HepG2 (cell line): Measurements from ENCODE around the gene BLVRA. TPM values are rescaled to one million over a fixed set of nuclear protein-coding genes. Genes with fewer than 3 reads are reported as not detected.
A peak's percentile ranks its signal among the peaks of the same experiment; 100 is the strongest.

Experiments
- CCAR2 ChIP-seq: fragments of 200-400 bp; formaldehyde crosslinking; optimal IDR thresholded peaks from 2 replicates; pipeline ENCODE3; 2018; ENCODE audit warnings: low read depth, mild to moderate bottlenecking, low read length, moderate library complexity
- CENPX ChIP-seq: sonication (generic); formaldehyde crosslinking; IDR thresholded peaks from 2 replicates; pipeline ENCODE4 v1.9.0; 2021; ENCODE audit warnings: mild to moderate bottlenecking, missing genetic modification reagents, moderate library complexity
- GFI1 ChIP-seq: sonication (generic); formaldehyde crosslinking; IDR thresholded peaks from 2 replicates; pipeline ENCODE4 v1.5.0; 2020; ENCODE audit warnings: missing genetic modification reagents, mild to moderate bottlenecking, borderline replicate concordance
- HOXA9 ChIP-seq: sonication (generic); formaldehyde crosslinking; IDR thresholded peaks from 2 replicates; pipeline ENCODE4 v1.8.1; 2022; ENCODE audit warnings: missing genetic modification reagents, mild to moderate bottlenecking, moderate library complexity, borderline replicate concordance
- KDM6A ChIP-seq: IDR thresholded peaks from 2 replicates; pipeline ENCODE4 v1.6.1; 2016; ENCODE audit warnings: low read depth
- KLF15 ChIP-seq: sonication (generic); formaldehyde crosslinking; IDR thresholded peaks from 2 replicates; pipeline ENCODE4 v1.8.1; 2023; ENCODE audit warnings: borderline replicate concordance, mild to moderate bottlenecking, inconsistent platforms, missing genetic modification reagents, mixed read lengths
- KLF6 ChIP-seq: IDR thresholded peaks from 2 replicates; pipeline ENCODE4 v1.8.0; 2016; ENCODE audit warnings: missing biosample characterization, missing genetic modification reagents
- MEIS2 ChIP-seq: sonication (generic); formaldehyde crosslinking; IDR thresholded peaks from 2 replicates; pipeline ENCODE4 v1.9.0; 2021; ENCODE audit warnings: mild to moderate bottlenecking, missing genetic modification reagents
- NR1H2 ChIP-seq: sonication (generic); formaldehyde crosslinking; IDR thresholded peaks from 2 replicates; pipeline ENCODE4 v1.8.1; 2022; ENCODE audit warnings: low read depth, missing genetic modification reagents, borderline replicate concordance
- RFXAP ChIP-seq: sonication (generic); formaldehyde crosslinking; IDR thresholded peaks from 2 replicates; pipeline ENCODE4 v1.4.0; 2020; ENCODE audit warnings: missing genetic modification reagents, borderline replicate concordance
- ZMYM2 ChIP-seq: sonication (generic); formaldehyde crosslinking; IDR thresholded peaks from 2 replicates; pipeline ENCODE4 v1.8.0; 2022; ENCODE audit warnings: mild to moderate bottlenecking, missing genetic modification reagents
- ZNF292 ChIP-seq: sonication (generic); formaldehyde crosslinking; IDR thresholded peaks from 2 replicates; pipeline ENCODE4 v1.8.1; 2022; ENCODE audit warnings: mild to moderate bottlenecking, low read depth, missing genetic modification reagents, borderline replicate concordance
- ZNF562 ChIP-seq: sonication (generic); formaldehyde crosslinking; IDR thresholded peaks from 2 replicates; pipeline ENCODE4 v1.8.0; 2022; ENCODE audit warnings: missing genetic modification reagents, borderline replicate concordance
- ZNF616 ChIP-seq: sonication (generic); formaldehyde crosslinking; IDR thresholded peaks from 2 replicates; pipeline ENCODE4 v1.5.0; 2020; ENCODE audit warnings: low read depth, mild to moderate bottlenecking, missing genetic modification reagents
- ZNF674 ChIP-seq: sonication (generic); formaldehyde crosslinking; IDR thresholded peaks from 2 replicates; pipeline ENCODE4 v1.5.0; 2020; ENCODE audit warnings: low read depth, mild to moderate bottlenecking, missing genetic modification reagents
- ZNF850 ChIP-seq: sonication (generic); formaldehyde crosslinking; conservative IDR thresholded peaks from 2 replicates; pipeline ENCODE4 v1.9.0; 2021; ENCODE audit warnings: mild to moderate bottlenecking, missing genetic modification reagents
- ZSCAN30 ChIP-seq: sonication (generic); formaldehyde crosslinking; IDR thresholded peaks from 2 replicates; pipeline ENCODE4 v1.5.0; 2020; ENCODE audit warnings: mild to moderate bottlenecking, missing genetic modification reagents
- polyA plus RNA-seq, 8 experiments: library from polyadenylated mRNA; depleted of rRNA in 3 of 8; stranded (reverse) in 7 of 8; unstranded in 1 of 8; fragments of >200 nt; fragmentation: Illumina TruSeq in 4 of 8; extraction: Trizol in 4 of 8; gene quantifications; 2 replicates each; pipeline versions ENCODE4 v1.2.1 to v1.2.3, GENCODE V29; 2011 to 2016; ENCODE audit warnings: low read depth in 4 of 8, missing spikeins in 1 of 8, mixed read lengths in 1 of 8; ENCODE audit not compliant: insufficient read depth in 1 of 8
- total RNA-seq, 5 experiments: library from RNA; depleted of rRNA; stranded (reverse); fragments of >200 nt; fragmentation: Illumina TruSeq; extraction: Trizol; gene quantifications; 2 replicates each; pipeline ENCODE4 v1.2.3, GENCODE V29; 2016; ENCODE audit warnings: low read depth in 1 of 5
- TF ChIP-seq, protein P1 (sequence below): sonication (generic); formaldehyde crosslinking; IDR thresholded peaks from 2 replicates; pipeline ENCODE4 v1.5.0; 2020; ENCODE audit warnings: missing genetic modification reagents, mild to moderate bottlenecking, borderline replicate concordance
- TF ChIP-seq, protein P2 (sequence below): sonication (generic); formaldehyde crosslinking; IDR thresholded peaks from 2 replicates; pipeline ENCODE4 v1.9.0; 2022; ENCODE audit warnings: low read depth, missing genetic modification reagents
- TF ChIP-seq, protein P3 (sequence below): sonication (generic); formaldehyde crosslinking; IDR thresholded peaks from 2 replicates; pipeline ENCODE4 v1.4.0; 2020; ENCODE audit warnings: missing genetic modification reagents, borderline replicate concordance
- TF ChIP-seq, protein P4 (sequence below): sonication (generic); formaldehyde crosslinking; IDR thresholded peaks from 2 replicates; pipeline ENCODE4 v1.4.0; 2020; ENCODE audit warnings: mild to moderate bottlenecking, missing genetic modification reagents

The BLVRA gene
- total and polyA plus RNA-seq, 2 of the 13 experiments (the other 11 are each of a cell fraction or from before 2014, with no cell fraction given): 39.2 to 64.2 TPM

DNA sequence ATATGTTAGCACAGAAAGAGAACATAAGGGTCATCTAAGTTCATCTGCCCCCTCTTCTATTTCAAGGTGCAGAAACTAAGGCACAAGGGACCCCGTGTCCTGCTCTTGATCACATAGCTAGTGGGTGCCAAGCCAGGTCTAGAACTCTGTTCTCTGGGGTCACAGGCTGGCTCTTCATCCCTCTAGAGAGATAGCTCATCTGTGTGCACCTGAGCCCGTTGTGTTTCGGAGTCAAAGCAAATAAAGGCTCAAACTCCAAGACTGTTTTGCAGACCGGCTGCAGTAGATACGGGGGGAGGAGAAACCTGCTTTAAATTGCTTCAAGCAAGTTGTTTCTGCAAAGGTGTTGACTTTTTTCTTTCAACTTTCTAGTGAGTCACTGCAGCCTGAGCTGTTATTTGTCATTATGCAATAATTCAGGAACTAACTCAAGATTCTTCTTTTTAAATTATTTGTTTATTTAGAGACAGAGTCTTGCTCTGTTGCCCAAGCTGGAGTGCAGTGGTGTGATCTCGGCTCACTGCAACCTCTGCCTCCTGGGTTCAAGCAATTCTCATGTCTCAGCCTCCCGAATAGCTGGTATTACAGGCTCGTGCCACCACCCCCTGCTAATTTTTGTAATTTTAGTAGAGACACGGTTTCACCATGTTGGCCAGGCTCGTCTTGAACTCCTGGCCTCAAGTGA is 6.5 kb downstream of the BLVRA start (continued):
- TF ChIP-seq, protein P1, sequence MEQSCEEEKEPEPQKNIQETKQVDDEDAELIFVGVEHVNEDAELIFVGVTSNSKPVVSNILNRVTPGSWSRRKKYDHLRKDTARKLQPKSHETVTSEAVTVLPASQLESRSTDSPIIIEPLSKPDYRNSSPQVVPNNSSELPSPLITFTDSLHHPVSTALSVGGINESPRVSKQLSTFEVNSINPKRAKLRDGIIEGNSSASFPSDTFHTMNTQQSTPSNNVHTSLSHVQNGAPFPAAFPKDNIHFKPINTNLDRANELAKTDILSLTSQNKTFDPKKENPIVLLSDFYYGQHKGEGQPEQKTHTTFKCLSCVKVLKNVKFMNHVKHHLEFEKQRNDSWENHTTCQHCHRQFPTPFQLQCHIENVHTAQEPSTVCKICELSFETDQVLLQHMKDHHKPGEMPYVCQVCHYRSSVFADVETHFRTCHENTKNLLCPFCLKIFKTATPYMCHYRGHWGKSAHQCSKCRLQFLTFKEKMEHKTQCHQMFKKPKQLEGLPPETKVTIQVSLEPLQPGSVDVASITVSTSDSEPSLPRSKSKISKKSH (CRISPR knock-in tag): no peak
- TF ChIP-seq ZNF292 (CRISPR knock-in tag) (no peak), KLF15 (CRISPR knock-in tag) (no peak), MEIS2 (CRISPR knock-in tag) (no peak), ZNF850 (CRISPR knock-in tag) (no peak), KLF6 (CRISPR knock-in tag) (no peak), ZNF674 (CRISPR knock-in tag) (no peak), ZNF562 (no peak), CENPX (no peak), CCAR2 (no peak), KDM6A (no peak), ZSCAN30 (CRISPR knock-in tag) (no peak), ZMYM2 (CRISPR knock-in tag) (peak; percentile 64; the same call in 1 of the 2 replicates), HOXA9 (CRISPR knock-in tag) (no peak), NR1H2 (CRISPR knock-in tag) (no peak), ZNF616 (CRISPR knock-in tag) (no peak), RFXAP (CRISPR knock-in tag) (no peak), GFI1 (no peak)
- TF ChIP-seq, protein P2, sequence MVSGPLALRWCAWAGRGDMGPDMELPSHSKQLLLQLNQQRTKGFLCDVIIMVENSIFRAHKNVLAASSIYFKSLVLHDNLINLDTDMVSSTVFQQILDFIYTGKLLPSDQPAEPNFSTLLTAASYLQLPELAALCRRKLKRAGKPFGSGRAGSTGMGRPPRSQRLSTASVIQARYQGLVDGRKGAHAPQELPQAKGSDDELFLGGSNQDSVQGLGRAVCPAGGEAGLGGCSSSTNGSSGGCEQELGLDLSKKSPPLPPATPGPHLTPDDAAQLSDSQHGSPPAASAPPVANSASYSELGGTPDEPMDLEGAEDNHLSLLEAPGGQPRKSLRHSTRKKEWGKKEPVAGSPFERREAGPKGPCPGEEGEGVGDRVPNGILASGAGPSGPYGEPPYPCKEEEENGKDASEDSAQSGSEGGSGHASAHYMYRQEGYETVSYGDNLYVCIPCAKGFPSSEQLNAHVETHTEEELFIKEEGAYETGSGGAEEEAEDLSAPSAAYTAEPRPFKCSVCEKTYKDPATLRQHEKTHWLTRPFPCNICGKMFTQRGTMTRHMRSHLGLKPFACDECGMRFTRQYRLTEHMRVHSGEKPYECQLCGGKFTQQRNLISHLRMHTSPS (CRISPR knock-in tag): no peak
- TF ChIP-seq, protein P3, sequence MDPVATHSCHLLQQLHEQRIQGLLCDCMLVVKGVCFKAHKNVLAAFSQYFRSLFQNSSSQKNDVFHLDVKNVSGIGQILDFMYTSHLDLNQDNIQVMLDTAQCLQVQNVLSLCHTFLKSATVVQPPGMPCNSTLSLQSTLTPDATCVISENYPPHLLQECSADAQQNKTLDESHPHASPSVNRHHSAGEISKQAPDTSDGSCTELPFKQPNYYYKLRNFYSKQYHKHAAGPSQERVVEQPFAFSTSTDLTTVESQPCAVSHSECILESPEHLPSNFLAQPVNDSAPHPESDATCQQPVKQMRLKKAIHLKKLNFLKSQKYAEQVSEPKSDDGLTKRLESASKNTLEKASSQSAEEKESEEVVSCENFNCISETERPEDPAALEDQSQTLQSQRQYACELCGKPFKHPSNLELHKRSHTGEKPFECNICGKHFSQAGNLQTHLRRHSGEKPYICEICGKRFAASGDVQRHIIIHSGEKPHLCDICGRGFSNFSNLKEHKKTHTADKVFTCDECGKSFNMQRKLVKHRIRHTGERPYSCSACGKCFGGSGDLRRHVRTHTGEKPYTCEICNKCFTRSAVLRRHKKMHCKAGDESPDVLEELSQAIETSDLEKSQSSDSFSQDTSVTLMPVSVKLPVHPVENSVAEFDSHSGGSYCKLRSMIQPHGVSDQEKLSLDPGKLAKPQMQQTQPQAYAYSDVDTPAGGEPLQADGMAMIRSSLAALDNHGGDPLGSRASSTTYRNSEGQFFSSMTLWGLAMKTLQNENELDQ: no peak
- TF ChIP-seq, protein P4, sequence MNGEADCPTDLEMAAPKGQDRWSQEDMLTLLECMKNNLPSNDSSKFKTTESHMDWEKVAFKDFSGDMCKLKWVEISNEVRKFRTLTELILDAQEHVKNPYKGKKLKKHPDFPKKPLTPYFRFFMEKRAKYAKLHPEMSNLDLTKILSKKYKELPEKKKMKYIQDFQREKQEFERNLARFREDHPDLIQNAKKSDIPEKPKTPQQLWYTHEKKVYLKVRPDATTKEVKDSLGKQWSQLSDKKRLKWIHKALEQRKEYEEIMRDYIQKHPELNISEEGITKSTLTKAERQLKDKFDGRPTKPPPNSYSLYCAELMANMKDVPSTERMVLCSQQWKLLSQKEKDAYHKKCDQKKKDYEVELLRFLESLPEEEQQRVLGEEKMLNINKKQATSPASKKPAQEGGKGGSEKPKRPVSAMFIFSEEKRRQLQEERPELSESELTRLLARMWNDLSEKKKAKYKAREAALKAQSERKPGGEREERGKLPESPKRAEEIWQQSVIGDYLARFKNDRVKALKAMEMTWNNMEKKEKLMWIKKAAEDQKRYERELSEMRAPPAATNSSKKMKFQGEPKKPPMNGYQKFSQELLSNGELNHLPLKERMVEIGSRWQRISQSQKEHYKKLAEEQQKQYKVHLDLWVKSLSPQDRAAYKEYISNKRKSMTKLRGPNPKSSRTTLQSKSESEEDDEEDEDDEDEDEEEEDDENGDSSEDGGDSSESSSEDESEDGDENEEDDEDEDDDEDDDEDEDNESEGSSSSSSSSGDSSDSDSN (CRISPR knock-in tag): no peak
